Peyer's patch (tissue), 4 donors: ENCODE measurements around the gene RFLNA. TPM values are rescaled to one million over a fixed set of nuclear protein-coding genes. Genes with fewer than 3 reads are reported as not detected.

ENCODE experiments used
- DNase-seq, 3 donors: peaks; one replicate each; pipeline ENCODE4 v3.0.0-alpha.2; 2017 to 2019
- H3K27ac ChIP-seq, 4 donors: fragments of 200-600 bp; sonication (generic); one replicate each; pipeline ENCODE4 v1.5.1; 2016 to 2019
- H3K27me3 ChIP-seq, 2 donors: fragments of 200-600 bp; sonication (generic); one replicate each; pipeline ENCODE4 v1.5.1; 2019
- H3K36me3 ChIP-seq, 3 donors: fragments of 200-600 bp; sonication (generic); one replicate each; pipeline ENCODE4 v1.5.1; 2016 to 2019
- H3K4me1 ChIP-seq, 4 donors: fragments of 200-600 bp; sonication (generic); one replicate each; pipeline ENCODE4 v1.5.1; 2016 to 2019
- H3K4me3 ChIP-seq, 4 donors: fragments of 200-600 bp; sonication (generic); 1 replicate in 3 of 4; 2 replicates in 1 of 4; pipeline ENCODE4 v1.5.1; 2016 to 2019; ENCODE audit warnings: mild to moderate bottlenecking in 1 of 4
- H3K9me3 ChIP-seq, 4 donors: fragments of 200-600 bp; sonication (generic); one replicate each; pipeline ENCODE4 v1.5.1; 2016 to 2019; ENCODE audit warnings: mild to moderate bottlenecking in 1 of 4
- CTCF ChIP-seq, 6 experiments: fragments of 450-650 bp in 4 of 6; fragments of 200-600 bp in 2 of 6; sonication (generic) in 1 of 6; IDR thresholded peaks; one replicate each; pipeline ENCODE4 v1.5.1; 2017 to 2019; ENCODE audit warnings: antibody characterized with exemption in 6 of 6, mild to moderate bottlenecking in 3 of 6, moderate library complexity in 1 of 6
- POLR2A ChIP-seq, 2 donors: fragments of 450-650 bp; IDR thresholded peaks; one replicate each; pipeline ENCODE4 v1.5.1; 2017; ENCODE audit warnings: antibody characterized with exemption in 2 of 2, mild to moderate bottlenecking in 2 of 2, moderate library complexity in 2 of 2
- total RNA-seq, 4 donors: library from RNA; depleted of rRNA; stranded (reverse); fragments of >200 nt; gene quantifications; one replicate each; pipeline ENCODE4 v1.1.0, GENCODE V29; 2016

Gene RFLNA
- total RNA-seq, 4 donors from 2014 or later: 8.3 to 25.7 (median 21.1) TPM

- TF ChIP-seq POLR2A (IDR thresholded peaks at IDR 0.05): no peak
- TF ChIP-seq CTCF (IDR thresholded peaks at IDR 0.05): no peak
- Histone ChIP-seq H3K4me3 (no peak overlapping the region), H3K27ac (no peak overlapping the region), H3K9me3 (no peaks in the 10 kb centered on the region), H3K27me3 (no peaks in the 10 kb centered on the region), H3K4me1 (no peaks in the 10 kb centered on the region), H3K36me3 (no peaks in the 10 kb centered on the region)
- no peak for DNase-seq
Observed at GRCh38 chr12:124267205-124267778, 27.6 kb upstream of the RFLNA start.

- Histone ChIP-seq H3K27me3 (no peaks in the 10 kb centered on the region), H3K27ac (no peak overlapping the region), H3K4me1 (no peaks in the 10 kb centered on the region), H3K9me3 (no peaks in the 10 kb centered on the region), H3K36me3 (no peaks in the 10 kb centered on the region), H3K4me3 (no peak overlapping the region)
- no peak for TF ChIP-seq CTCF (IDR thresholded peaks at IDR 0.05)
- TF ChIP-seq POLR2A (IDR thresholded peaks at IDR 0.05): no peak
- no peak for DNase-seq
Observed at GRCh38 chr12:124270671-124271070, 24.2 kb upstream of the RFLNA start.

GRCh38 chr12:124273630-124274029 is 21.3 kb upstream of the RFLNA start:
- Histone ChIP-seq H3K4me1 (no peaks in the 10 kb centered on the region), H3K27me3 (no peaks in the 10 kb centered on the region), H3K9me3 (no peaks in the 10 kb centered on the region), H3K36me3 (no peaks in the 10 kb centered on the region), H3K4me3 (no peak overlapping the region), H3K27ac (no peak overlapping the region)
- no peak for DNase-seq
- TF ChIP-seq POLR2A (IDR thresholded peaks at IDR 0.05) (no peak), CTCF (IDR thresholded peaks at IDR 0.05) (peak in 3 of 6 experiments; percentile 5 to 26 (median 23))

- Histone ChIP-seq H3K9me3 (no peaks in the 10 kb centered on the region), H3K4me1 (no peaks in the 10 kb centered on the region), H3K27me3 (no peaks in the 10 kb centered on the region), H3K4me3 (no peak overlapping the region), H3K27ac (no peak overlapping the region), H3K36me3 (no peaks in the 10 kb centered on the region)
- DNase-seq: no peak
- TF ChIP-seq POLR2A (IDR thresholded peaks at IDR 0.05) (no peak), CTCF (IDR thresholded peaks at IDR 0.05) (no peak)
Observed at GRCh38 chr12:124276337-124276736, 18.6 kb upstream of the RFLNA start.

- H3K4me3 ChIP-seq: no peak overlapping the region
- no peaks in the 10 kb centered on the region for H3K4me1 ChIP-seq
- H3K27me3 ChIP-seq: no peaks in the 10 kb centered on the region
- no peaks in the 10 kb centered on the region for H3K36me3 ChIP-seq
- H3K27ac ChIP-seq: no peak overlapping the region
- no peak for DNase-seq
- H3K9me3 ChIP-seq: no peaks in the 10 kb centered on the region
- TF ChIP-seq POLR2A (IDR thresholded peaks at IDR 0.05) (no peak), CTCF (IDR thresholded peaks at IDR 0.05) (no peak)
Observed at GRCh38 chr12:124277394-124278241, 17.3 kb upstream of the RFLNA start.
